BLaER1 (cell line): Measurements from ENCODE around the gene ZNF644.
"Not testable (repeated sequence)": the region's sequence is repeated elsewhere in the genome, so short reads cannot be mapped to it uniquely, and the experiment has no call there.

Source experiments
- H3K27ac ChIP-seq: shearing (Covaris generic); formaldehyde crosslinking; 2 replicates; pipeline ENCODE4 v1.8.1; 2022
- H3K27me3 ChIP-seq: shearing (Covaris generic); formaldehyde crosslinking; 2 replicates; pipeline ENCODE4 v1.8.1; 2022
- H3K36me3 ChIP-seq: shearing (Covaris generic); formaldehyde crosslinking; 2 replicates; pipeline ENCODE4 v1.8.1; 2022
- H3K4me1 ChIP-seq: shearing (Covaris generic); formaldehyde crosslinking; 2 replicates; pipeline ENCODE4 v1.8.1; 2022
- H3K4me2 ChIP-seq: shearing (Covaris generic); formaldehyde crosslinking; 2 replicates; pipeline ENCODE4 v1.8.1; 2022
- H3K4me3 ChIP-seq: shearing (Covaris generic); formaldehyde crosslinking; 2 replicates; pipeline ENCODE4 v1.8.1; 2022
- H3K9ac ChIP-seq: shearing (Covaris generic); formaldehyde crosslinking; 2 replicates; pipeline ENCODE4 v1.8.1; 2022
- H3K9me3 ChIP-seq: shearing (Covaris generic); formaldehyde crosslinking; 2 replicates; pipeline ENCODE4 v1.8.1; 2022
- H4K20me1 ChIP-seq: shearing (Covaris generic); formaldehyde crosslinking; 2 replicates; pipeline ENCODE4 v1.8.1; 2022
- Cebpa-rat ChIP-seq: shearing (Covaris generic); IDR thresholded peaks from 2 replicates; pipeline ENCODE4 v1.8.1; 2022

ZNF644 gene

DNA sequence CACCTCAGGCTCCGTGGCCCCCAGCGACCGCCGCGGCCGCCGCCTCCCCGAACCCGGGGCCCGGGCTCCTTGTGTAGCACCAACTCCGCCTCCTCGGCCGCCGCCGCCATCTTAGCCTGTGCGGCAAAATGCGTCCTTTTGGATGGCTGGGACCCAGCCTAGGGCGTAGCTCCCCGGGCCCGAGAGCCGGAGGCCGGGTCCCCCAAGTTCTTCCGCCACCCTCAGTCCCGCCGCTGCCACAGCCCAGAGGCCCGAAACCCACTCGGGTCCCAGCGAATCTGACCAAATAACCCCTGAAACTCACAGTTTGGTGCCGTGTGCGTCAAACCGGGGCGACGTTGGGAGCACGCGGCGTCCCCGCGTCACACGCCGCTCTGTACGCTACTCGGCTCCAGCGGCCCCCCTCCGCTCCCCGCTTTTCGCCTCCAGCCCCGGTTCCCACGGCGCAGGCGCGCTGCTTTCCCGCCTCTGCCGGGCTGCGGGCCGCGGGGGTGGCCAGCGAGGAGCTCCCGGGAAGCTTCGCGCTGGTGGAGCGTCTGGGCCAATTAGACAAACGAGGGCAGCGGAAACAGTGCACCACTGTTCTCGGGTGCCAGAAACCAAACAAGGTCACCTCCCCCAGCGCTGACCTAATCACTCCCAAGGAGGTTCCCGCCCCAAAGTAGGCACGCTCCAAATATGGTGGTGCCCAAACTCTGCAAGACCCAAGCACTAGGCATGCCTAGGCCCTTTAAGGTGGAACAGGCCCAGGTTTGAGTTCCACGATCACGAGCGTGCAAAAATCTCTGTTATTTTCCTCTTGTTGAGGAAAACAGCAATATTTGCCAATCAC lies at the start of gene ZNF644:
ZNF644 (minus strand) TSS at position 350 of the 832 bp plus-strand sequence. CDS start 39,682 bp downstream, outside the sequence.
- Histone ChIP-seq H3K4me1 (peaks cover 31% of the 10 kb centered on the region), H3K27ac (peak within 1 kb of the TSS; percentile 100), H3K9me3 (no peaks in the 10 kb centered on the region), H3K27me3 (no peaks in the 10 kb centered on the region), H3K36me3 (peaks cover 13% of the 10 kb centered on the region; the same call in 1 of the 2 replicates), H3K4me2 (peak within 1 kb of the TSS; percentile 72), H3K4me3 (peak within 1 kb of the TSS; percentile 82), H3K9ac (peak within 1 kb of the TSS; percentile 100), H4K20me1 (peaks cover 40% of the 10 kb centered on the region)
- no peak for TF ChIP-seq Cebpa-rat

DNA sequence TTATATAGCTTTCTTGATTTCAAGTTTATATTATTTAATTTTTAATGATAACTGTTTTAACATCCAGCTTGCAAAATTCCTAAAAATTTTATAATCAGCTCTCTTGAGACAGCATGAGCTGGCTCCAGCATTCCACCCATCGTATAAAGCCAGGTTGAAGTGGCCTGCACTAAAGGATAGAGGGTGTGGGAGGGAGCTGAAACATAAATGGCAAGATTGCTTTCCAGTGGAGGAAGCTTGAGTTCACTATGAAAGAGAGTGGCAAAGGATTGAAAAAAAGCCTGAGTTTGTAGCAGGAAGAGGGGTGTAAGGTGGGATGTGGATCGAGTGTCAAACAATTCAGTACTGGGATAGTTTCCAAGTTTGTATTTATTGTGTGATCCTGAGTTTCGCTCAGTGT lies 48.5 kb upstream of the ZNF644 start:
- Histone ChIP-seq H3K27ac (no peak overlapping the region), H3K9me3 (peaks cover 16% of the 10 kb centered on the region), H3K27me3 (no peaks in the 10 kb centered on the region), H3K4me1 (peaks cover 6% of the 10 kb centered on the region), H3K9ac (no peak overlapping the region), H4K20me1 (no peaks in the 10 kb centered on the region), H3K4me2 (no peak overlapping the region), H3K4me3 (no peak overlapping the region), H3K36me3 (no peaks in the 10 kb centered on the region)
- no peak for TF ChIP-seq Cebpa-rat

DNA sequence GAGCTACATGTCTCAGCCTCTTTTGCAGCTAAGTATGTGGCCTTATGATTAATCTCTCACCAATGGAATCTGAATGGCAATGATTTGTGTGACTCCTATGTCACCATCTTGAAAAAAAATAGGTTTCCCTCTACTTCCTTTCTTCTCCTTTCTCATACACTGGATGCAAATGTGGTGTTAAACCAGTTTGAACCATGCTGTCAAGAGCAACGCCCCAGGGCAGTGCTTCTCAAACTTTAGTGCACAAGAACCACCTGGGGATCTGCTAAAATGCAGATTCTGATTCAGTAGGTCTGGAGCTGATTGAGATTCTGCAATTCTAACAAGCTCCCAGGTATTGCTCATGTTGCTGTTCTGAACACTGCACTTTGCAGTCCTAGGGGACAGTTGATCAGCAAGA lies 44.7 kb upstream of the ZNF644 start:
- Histone ChIP-seq H3K9ac (no peak overlapping the region), H3K27ac (no peak overlapping the region), H3K36me3 (no peaks in the 10 kb centered on the region), H3K9me3 (peaks cover 33% of the 10 kb centered on the region), H3K4me2 (no peak overlapping the region), H3K4me1 (no peaks in the 10 kb centered on the region), H3K27me3 (no peaks in the 10 kb centered on the region), H3K4me3 (no peak overlapping the region), H4K20me1 (no peaks in the 10 kb centered on the region)
- no peak for TF ChIP-seq Cebpa-rat

DNA sequence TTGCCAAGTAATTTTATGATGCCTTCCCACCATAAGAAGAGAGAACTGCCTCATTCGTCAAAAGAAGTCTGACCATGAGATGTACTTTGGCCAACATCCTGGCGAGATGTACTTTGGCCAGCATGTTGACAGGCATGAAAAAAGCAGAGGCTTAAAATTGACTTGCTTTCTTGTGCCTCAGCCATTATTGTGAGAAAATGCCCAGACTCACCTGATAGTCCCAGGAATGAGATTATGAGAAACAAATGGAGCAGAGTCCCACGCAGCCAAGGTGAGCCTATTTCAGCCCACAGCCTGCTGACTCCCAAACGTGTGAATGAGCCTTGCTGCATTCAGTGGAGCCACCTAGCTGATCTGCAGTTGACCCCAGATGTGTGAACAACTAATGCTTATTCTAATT lies 43.5 kb upstream of the ZNF644 start:
- no peak for TF ChIP-seq Cebpa-rat
- no peaks in the 10 kb centered on the region for H3K36me3 ChIP-seq
- H3K4me2 ChIP-seq: no peak overlapping the region
- no peaks in the 10 kb centered on the region for H3K27me3 ChIP-seq
- no peak overlapping the region for H3K9ac ChIP-seq
- no peaks in the 10 kb centered on the region for H3K4me1 ChIP-seq
- no peaks in the 10 kb centered on the region for H4K20me1 ChIP-seq
- H3K27ac ChIP-seq: no peak overlapping the region
- no peak overlapping the region for H3K4me3 ChIP-seq
- peaks cover 33% of the 10 kb centered on the region for H3K9me3 ChIP-seq

DNA sequence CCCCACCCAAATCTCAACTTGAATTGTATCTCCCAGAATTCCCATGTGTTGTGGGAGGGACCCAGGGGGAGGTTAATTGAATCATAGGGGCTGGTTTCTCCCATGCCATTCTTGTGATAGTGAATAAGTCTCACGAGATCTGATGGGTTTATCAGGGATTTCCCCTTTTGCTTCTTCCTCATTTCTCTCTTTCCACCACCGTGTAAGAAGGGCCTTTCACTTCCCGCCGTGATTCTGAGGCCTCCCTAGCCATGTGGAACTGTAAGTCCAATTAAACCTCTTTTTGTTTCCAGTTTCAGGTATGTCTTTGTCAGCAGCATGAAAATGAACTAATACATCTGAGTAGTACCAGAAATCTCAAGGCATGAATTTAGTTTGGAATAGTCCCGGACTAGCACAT lies 41.6 kb upstream of the ZNF644 start:
- H4K20me1 ChIP-seq, H3K4me1 ChIP-seq, H3K4me3 ChIP-seq, H3K27ac ChIP-seq, H3K36me3 ChIP-seq, H3K27me3 ChIP-seq, H3K9ac ChIP-seq, H3K4me2 ChIP-seq: not testable (repeated sequence)
- H3K9me3 ChIP-seq: peaks cover 18% of the 10 kb centered on the region

DNA sequence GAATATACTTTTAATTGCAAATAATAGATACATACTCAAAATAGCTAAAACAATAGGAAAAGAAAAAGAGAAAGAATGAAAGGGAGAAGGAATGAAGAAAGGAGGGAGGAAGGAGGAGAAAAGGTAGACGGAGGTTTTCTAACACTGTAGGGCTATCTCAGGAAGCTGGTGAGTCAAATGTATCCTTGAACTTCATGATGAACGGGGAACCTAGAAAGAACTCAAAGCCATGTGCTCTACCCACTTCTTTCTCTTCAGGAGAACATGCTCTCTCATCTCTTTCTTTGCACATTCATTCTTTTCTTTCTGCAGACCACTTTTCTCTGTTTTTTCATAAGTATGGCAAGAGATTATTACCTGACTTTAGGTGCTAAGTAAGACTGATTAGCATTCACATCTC lies 37.3 kb upstream of the ZNF644 start:
- TF ChIP-seq Cebpa-rat: no peak
- Histone ChIP-seq H4K20me1 (no peaks in the 10 kb centered on the region), H3K27ac (no peak overlapping the region), H3K9me3 (peaks cover 10% of the 10 kb centered on the region), H3K4me2 (no peak overlapping the region), H3K4me3 (no peak overlapping the region), H3K9ac (no peak overlapping the region), H3K27me3 (no peaks in the 10 kb centered on the region), H3K36me3 (no peaks in the 10 kb centered on the region), H3K4me1 (peaks cover 39% of the 10 kb centered on the region)

DNA sequence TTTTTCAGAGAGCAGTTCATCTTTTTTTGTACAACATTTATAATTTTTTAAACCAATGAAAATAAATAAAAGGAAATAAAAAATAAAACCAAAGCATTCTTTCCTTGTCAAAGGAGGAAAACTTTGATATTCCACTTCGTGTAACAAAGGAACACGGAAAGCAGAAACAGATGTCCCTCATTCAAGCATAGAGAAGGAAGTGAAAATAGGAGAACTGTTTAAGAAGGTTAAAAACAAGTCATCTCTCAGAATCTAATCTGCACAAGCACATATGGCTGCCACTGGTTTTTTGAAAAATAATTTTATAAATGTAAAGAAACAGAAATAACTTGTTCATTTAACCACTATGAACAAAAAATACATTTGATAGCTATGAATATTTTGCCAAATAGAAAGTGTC lies 35.9 kb upstream of the ZNF644 start:
- H4K20me1 ChIP-seq: no peaks in the 10 kb centered on the region
- H3K27me3 ChIP-seq: no peaks in the 10 kb centered on the region
- H3K27ac ChIP-seq: peak overlapping the region; percentile 53
- no peaks in the 10 kb centered on the region for H3K9me3 ChIP-seq
- peak overlapping the region; percentile 29 for H3K4me2 ChIP-seq
- no peak for TF ChIP-seq Cebpa-rat
- H3K4me1 ChIP-seq: peaks cover 39% of the 10 kb centered on the region
- no peak overlapping the region for H3K4me3 ChIP-seq
- H3K36me3 ChIP-seq: no peaks in the 10 kb centered on the region
- no peak overlapping the region for H3K9ac ChIP-seq

DNA sequence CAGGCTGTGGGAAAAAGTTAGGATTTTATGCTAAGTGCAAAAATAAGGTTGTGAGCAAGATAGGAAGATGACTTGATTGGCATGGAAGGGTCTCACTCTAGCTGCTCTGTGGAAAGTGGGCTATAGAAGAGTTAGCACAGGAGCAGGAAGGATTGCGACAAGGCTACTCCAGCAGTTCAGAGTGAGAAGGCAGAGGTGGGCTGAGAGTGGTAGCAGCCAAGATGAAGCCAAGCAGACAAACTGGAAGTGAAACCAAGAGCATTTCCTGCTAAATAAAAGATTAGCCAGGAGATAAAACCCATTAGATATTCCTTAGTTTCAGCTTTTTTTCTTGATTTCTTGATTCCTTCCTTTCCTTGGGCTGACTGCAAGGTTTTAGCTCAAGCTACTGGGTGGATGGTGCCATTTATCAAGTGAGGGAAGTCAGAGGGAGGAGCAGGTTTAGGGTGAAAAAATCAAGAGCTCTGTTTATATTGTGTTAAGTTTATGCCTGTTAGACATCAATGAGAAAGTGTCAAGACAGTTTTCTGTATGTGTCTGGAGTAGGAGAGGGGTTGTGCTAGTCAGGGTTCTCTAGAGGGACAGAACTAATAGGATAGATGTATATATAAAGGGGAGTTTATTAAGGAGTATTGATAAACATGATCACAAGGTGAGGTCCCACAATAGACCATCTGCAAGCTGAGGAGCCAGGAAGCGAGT lies 33.1 kb upstream of the ZNF644 start:
- H3K4me1 ChIP-seq: peaks cover 39% of the 10 kb centered on the region
- no peak overlapping the region for H3K4me3 ChIP-seq
- no peaks in the 10 kb centered on the region for H4K20me1 ChIP-seq
- no peaks in the 10 kb centered on the region for H3K36me3 ChIP-seq
- H3K9ac ChIP-seq: no peak overlapping the region
- no peak for TF ChIP-seq Cebpa-rat
- H3K4me2 ChIP-seq: peak overlapping the region; percentile 69
- H3K27ac ChIP-seq: peak overlapping the region; percentile 67
- no peaks in the 10 kb centered on the region for H3K9me3 ChIP-seq
- H3K27me3 ChIP-seq: no peaks in the 10 kb centered on the region

DNA sequence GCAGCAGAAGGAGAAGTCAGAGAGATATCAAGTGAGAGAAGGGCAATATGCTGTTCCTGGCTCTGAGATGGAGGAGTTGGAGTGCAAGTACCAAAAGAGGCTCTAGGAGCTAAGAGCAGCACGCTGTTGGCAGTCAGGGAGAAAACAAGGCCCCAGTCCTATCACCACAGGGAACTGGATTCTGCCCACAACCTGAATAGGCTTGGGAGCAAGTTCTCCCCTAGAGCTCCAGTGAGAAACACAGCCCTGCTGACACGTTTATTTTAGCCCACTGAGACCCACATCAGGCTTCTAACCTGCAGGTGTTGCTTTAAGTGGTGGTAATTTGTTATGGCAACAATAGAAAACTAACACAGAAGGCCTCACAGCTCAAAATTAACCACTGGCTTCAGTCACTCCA lies 31.8 kb upstream of the ZNF644 start:
- Histone ChIP-seq H3K27me3 (no peaks in the 10 kb centered on the region), H3K9me3 (no peaks in the 10 kb centered on the region), H3K4me2 (no peak overlapping the region), H3K4me1 (peaks cover 38% of the 10 kb centered on the region), H3K4me3 (no peak overlapping the region), H3K9ac (no peak overlapping the region), H4K20me1 (no peaks in the 10 kb centered on the region), H3K27ac (no peak overlapping the region), H3K36me3 (no peaks in the 10 kb centered on the region)
- TF ChIP-seq Cebpa-rat: no peak

DNA sequence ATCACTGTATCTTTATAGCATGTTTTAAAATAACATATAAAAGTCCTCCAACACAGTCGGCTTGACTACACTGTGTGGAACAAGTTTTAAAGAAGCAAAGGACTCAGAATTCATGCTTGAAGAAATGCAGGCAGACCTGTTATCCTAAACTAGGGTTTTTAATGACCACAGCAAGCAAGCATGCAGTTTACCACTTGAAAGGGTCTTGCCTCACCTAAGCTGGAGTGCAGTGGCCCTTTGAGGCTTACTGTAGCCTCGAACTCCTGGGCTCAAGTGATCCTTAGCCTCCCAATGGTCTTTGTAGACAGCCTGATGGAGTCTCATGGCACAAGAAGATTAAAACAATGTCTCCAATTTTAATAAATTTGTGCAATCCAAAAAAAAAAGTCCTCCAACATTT lies 27.7 kb upstream of the ZNF644 start:
- not testable (repeated sequence) for H4K20me1 ChIP-seq, H3K9me3 ChIP-seq, H3K4me1 ChIP-seq

More for the DNA sequence above, 27.7 kb upstream of the ZNF644 start:
- not testable (repeated sequence) for H3K9ac ChIP-seq, H3K4me2 ChIP-seq, H3K4me3 ChIP-seq, H3K27me3 ChIP-seq, H3K36me3 ChIP-seq, H3K27ac ChIP-seq
